HuH-7.5 (cell line): ENCODE measurements around the gene HIPK2.

ENCODE experiments used
- DNase-seq: peaks from one replicate; pipeline ENCODE4 v3.0.0; 2011; ENCODE audit warnings: low spot score

HIPK2 gene

GRCh38 chr7:139714163-139714901 lies 63.5 kb downstream of the HIPK2 start:
- DNase-seq, result no peak

GRCh38 chr7:139713526-139714162 lies 64.2 kb downstream of the HIPK2 start:
- no peak for DNase-seq

GRCh38 chr7:139713061-139713460 lies 64.7 kb downstream of the HIPK2 start:
- no peak for DNase-seq

- no peak for DNase-seq
Measured at GRCh38 chr7:139711991-139712743, 65.6 kb downstream of the HIPK2 start.

GRCh38 chr7:139710036-139710435 lies 67.8 kb downstream of the HIPK2 start:
- DNase-seq, result no peak

- DNase-seq, result no peak
Measured at GRCh38 chr7:139709485-139709884, 68.3 kb downstream of the HIPK2 start.

- no peak for DNase-seq
Measured at GRCh38 chr7:139708541-139708940, 69.3 kb downstream of the HIPK2 start.

- DNase-seq, result no peak
Measured at GRCh38 chr7:139706837-139707236, 71.0 kb downstream of the HIPK2 start.

GRCh38 chr7:139704308-139704879 lies 73.4 kb downstream of the HIPK2 start:
- no peak for DNase-seq

GRCh38 chr7:139703487-139704307 lies 74.1 kb downstream of the HIPK2 start:
- DNase-seq, result no peak

- DNase-seq, result no peak
Measured at GRCh38 chr7:139702811-139703486, 74.8 kb downstream of the HIPK2 start.

- DNase-seq, result no peak
Measured at GRCh38 chr7:139702313-139702731, 75.5 kb downstream of the HIPK2 start.

GRCh38 chr7:139701908-139702307 lies 75.9 kb downstream of the HIPK2 start:
- no peak for DNase-seq

GRCh38 chr7:139700505-139701235 lies 77.1 kb downstream of the HIPK2 start:
- no peak for DNase-seq

- DNase-seq, result no peak
Measured at GRCh38 chr7:139699640-139700504, 77.9 kb downstream of the HIPK2 start.

GRCh38 chr7:139698844-139699243 lies 79.0 kb downstream of the HIPK2 start:
- no peak for DNase-seq

- no peak for DNase-seq
Measured at GRCh38 chr7:139698278-139698677, 79.5 kb downstream of the HIPK2 start.

- no peak for DNase-seq
Measured at GRCh38 chr7:139697056-139697455, 80.7 kb downstream of the HIPK2 start.

GRCh38 chr7:139696552-139696951 lies 81.2 kb downstream of the HIPK2 start:
- no peak for DNase-seq

- no peak for DNase-seq
Measured at GRCh38 chr7:139695588-139695987, 82.2 kb downstream of the HIPK2 start.
